Measurements from ENCODE around the gene PRR3.

DNA sequence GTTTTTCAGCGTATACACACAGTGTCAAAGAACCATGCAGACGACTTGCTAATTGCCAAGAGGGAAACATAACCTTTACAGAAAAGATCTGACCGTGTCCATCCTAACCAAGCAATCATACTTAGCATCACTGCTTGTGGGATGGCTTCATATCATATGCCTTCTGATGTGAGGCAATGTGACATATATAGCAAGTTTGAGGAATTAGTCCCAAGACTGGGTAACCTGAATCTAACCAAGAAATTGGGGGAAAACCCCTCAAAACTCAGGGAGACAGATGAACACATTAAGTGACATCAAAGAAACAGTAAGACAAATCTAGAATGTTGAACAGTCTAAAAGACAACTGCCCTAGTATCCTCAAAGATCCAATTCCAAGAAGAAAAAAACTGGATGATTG is 19.2 kb upstream of the PRR3 start:
- TF ChIP-seq, protein P1, sequence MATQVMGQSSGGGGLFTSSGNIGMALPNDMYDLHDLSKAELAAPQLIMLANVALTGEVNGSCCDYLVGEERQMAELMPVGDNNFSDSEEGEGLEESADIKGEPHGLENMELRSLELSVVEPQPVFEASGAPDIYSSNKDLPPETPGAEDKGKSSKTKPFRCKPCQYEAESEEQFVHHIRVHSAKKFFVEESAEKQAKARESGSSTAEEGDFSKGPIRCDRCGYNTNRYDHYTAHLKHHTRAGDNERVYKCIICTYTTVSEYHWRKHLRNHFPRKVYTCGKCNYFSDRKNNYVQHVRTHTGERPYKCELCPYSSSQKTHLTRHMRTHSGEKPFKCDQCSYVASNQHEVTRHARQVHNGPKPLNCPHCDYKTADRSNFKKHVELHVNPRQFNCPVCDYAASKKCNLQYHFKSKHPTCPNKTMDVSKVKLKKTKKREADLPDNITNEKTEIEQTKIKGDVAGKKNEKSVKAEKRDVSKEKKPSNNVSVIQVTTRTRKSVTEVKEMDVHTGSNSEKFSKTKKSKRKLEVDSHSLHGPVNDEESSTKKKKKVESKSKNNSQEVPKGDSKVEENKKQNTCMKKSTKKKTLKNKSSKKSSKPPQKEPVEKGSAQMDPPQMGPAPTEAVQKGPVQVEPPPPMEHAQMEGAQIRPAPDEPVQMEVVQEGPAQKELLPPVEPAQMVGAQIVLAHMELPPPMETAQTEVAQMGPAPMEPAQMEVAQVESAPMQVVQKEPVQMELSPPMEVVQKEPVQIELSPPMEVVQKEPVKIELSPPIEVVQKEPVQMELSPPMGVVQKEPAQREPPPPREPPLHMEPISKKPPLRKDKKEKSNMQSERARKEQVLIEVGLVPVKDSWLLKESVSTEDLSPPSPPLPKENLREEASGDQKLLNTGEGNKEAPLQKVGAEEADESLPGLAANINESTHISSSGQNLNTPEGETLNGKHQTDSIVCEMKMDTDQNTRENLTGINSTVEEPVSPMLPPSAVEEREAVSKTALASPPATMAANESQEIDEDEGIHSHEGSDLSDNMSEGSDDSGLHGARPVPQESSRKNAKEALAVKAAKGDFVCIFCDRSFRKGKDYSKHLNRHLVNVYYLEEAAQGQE (IDR thresholded peaks at IDR 0.05; ENCODE audit: borderline replicate concordance), result no peak
- TF ChIP-seq, protein P2, sequence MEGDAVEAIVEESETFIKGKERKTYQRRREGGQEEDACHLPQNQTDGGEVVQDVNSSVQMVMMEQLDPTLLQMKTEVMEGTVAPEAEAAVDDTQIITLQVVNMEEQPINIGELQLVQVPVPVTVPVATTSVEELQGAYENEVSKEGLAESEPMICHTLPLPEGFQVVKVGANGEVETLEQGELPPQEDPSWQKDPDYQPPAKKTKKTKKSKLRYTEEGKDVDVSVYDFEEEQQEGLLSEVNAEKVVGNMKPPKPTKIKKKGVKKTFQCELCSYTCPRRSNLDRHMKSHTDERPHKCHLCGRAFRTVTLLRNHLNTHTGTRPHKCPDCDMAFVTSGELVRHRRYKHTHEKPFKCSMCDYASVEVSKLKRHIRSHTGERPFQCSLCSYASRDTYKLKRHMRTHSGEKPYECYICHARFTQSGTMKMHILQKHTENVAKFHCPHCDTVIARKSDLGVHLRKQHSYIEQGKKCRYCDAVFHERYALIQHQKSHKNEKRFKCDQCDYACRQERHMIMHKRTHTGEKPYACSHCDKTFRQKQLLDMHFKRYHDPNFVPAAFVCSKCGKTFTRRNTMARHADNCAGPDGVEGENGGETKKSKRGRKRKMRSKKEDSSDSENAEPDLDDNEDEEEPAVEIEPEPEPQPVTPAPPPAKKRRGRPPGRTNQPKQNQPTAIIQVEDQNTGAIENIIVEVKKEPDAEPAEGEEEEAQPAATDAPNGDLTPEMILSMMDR (IDR thresholded peaks at IDR 0.05; ENCODE audit: poor library complexity, severe bottlenecking), result no peak
- TF ChIP-seq POLR2AphosphoS5 (IDR thresholded peaks at IDR 0.05) (no peak), EZH2 (IDR thresholded peaks at IDR 0.05; ENCODE audit: borderline replicate concordance, insufficient read depth, low read length, poor library complexity, severe bottlenecking) (no peak), EP300 (conservative IDR thresholded peaks at IDR 0.05; ENCODE audit: poor library complexity, severe bottlenecking) (no peak)
